Measurements from ENCODE around the gene TOMT.

DNA sequence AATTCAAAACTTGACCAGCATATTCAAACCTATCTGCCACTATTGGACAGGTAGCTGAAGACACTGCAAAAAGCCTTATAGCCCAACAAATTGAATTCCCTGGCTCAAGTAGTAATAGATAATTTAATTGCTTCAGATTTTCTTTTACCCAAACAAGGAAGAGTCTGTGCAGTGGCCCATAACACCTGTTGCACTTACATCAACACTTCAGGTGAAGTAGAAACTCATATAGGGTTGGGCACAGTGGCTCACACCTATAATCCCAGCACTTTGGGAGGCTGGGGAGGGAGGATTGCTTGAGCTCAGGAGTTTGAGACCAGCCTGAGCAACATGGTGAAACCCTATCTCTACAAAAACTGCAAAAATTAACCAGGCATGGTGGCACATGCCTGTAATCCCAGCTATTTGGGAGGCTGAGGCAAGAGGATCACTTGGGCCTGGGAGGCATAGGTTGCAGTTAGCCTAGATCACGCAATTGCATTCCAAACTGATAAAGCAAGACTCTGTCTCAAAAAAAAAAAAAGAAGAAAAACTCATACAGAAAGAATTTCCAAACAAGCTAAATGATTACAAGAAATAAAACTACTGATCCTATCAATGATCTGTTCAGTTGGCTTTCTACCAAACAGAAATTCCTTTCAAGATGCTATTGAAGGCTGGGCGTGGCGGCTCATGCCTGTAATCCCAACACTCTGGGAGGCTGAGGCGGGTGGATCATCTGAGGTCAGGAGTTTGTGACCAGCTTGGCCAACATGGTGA lies 39.3 kb downstream of the TOMT start:
- TF ChIP-seq, protein P1, sequence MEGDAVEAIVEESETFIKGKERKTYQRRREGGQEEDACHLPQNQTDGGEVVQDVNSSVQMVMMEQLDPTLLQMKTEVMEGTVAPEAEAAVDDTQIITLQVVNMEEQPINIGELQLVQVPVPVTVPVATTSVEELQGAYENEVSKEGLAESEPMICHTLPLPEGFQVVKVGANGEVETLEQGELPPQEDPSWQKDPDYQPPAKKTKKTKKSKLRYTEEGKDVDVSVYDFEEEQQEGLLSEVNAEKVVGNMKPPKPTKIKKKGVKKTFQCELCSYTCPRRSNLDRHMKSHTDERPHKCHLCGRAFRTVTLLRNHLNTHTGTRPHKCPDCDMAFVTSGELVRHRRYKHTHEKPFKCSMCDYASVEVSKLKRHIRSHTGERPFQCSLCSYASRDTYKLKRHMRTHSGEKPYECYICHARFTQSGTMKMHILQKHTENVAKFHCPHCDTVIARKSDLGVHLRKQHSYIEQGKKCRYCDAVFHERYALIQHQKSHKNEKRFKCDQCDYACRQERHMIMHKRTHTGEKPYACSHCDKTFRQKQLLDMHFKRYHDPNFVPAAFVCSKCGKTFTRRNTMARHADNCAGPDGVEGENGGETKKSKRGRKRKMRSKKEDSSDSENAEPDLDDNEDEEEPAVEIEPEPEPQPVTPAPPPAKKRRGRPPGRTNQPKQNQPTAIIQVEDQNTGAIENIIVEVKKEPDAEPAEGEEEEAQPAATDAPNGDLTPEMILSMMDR (IDR thresholded peaks at IDR 0.05; ENCODE audit: poor library complexity), result no peak
- TF ChIP-seq EZH2phosphoT487 (IDR thresholded peaks at IDR 0.05; ENCODE audit: low read depth, severe bottlenecking, unreplicated experiment) (no peak), EZH2 (IDR thresholded peaks at IDR 0.05; ENCODE audit: borderline replicate concordance) (no peak)

Data from hepatocyte (in vitro differentiated cells).